Mammary microvascular endothelial cell (primary cell): ENCODE data around the gene PPFIBP1. TPM values are rescaled to one million over a fixed set of nuclear protein-coding genes. Genes with fewer than 3 reads are reported as not detected.

ENCODE experiments used
- total RNA-seq: library from RNA; depleted of rRNA; stranded (reverse); fragments of >200 nt; gene quantifications from 2 replicates; pipeline ENCODE4 v1.2.3, GENCODE V29; 2015

PPFIBP1 gene
- 99.8 and 110 TPM in 2 replicates for total RNA-seq

DNA sequence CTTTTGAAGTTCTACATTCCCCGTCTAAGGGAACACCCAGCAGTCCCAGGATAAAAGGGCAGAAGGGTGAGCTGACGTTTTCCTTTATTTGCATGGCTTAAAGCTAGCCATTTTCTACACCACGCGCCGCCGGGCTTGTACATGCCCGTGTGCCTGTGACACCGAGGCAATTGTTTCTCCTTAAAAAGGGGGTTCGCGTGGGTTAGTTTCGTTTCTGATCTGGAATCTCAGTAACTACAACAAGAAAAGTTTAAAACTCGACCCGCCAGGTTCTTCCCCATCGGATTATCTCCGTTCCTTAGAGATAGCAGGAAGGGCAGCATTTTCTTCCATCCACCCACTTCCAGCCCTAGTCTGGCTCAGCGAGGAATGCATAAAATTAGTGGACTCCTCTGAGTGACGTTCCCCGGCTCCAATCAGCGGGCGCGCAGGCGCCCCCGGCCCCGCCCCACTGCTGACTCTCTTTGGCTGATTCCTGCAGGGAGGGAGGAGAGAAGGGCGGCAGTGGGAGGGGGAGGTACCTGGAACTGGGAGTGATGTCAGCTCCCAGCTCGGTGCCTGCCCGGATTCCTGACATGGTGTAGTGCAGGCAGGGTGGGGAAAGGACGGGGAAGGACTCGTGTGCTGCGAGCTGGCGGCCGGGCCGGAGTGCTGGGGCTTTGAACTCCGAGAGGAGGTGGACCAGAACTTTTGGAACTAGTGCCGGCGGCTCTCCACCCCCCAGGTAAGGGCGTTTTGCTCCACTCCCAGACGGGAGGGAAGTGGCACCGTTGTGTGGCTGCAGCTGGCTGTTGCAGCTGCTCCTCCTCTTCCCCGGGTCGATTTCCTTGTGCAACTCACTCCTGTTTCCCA lies at the start of gene PPFIBP1:
Gene PPFIBP1 (plus strand): TSS at position 565 of the 852 bp plus-strand sequence. CDS start 109,191 bp downstream, outside the sequence.

DNA sequence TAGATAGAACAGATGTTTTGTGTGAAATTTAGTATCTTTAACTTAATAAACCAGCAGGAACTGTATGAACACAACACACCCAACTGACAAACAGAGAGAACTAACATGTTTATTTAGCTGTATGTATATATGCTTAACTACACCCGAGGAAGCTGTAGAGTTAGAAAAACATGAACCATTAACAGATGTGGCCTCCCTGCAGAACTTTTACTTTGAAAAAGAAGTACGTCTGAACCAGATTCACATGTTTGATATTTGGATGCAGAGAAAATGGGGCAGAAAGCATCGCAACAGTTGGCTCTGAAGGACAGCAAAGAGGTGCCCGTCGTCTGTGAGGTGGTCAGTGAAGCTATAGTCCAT lies 172.3 kb downstream of the PPFIBP1 start, which contains the start of gene REP15:
Gene REP15 (plus strand): TSS at position 155 of the 360 bp plus-strand sequence. CDS start 116 bp downstream, at position 271.

DNA sequence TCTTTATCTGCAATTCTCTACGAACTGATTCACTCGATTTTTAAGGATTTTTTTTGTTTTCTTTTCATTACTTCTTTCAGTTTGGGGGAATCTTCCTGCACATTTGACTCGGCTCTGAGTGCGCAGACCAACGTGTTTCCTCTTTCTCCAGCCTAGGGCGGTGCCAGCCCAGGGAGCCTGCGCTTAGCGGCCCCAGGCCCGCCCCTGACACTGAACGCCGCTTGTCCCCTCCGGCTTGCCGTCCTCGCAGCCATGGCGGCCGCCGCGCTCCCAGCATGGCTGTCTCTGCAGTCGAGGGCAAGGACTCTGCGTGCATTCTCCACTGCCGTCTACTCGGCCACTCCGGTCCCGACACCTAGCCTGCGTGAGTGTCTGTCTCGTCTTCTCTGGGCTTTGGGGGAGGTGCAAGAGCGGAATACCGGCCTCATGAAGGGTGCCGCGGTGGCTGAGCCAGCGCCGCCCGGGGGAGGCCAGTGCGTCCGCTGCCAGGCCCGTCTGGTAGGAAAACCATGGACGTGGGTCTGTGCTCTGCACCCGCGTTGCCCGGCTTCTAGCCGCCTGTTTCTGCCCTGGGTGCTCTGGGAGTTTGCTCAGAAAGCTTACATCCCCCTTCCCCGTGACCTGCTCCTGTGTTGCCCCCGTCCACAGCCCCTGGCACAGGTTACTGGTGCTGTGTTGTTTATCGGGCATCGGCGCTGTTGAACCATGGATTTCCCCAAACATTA lies 186.7 kb downstream of the PPFIBP1 start, which contains the start of gene MRPS35:
Gene MRPS35 (plus strand): TSS at position 241 of the 725 bp plus-strand sequence. CDS start 12 bp downstream, at position 253.

Other genes with a start within 250 kb of the PPFIBP1 start
- gene BMAL2, start 191.4 kb upstream of the PPFIBP1 start, total RNA-seq = 29.8 and 33.0 TPM in 2 replicates
- 0.13 TPM in 1 of 2 replicates, not detected in the other for gene SMCO2, start 77.5 kb upstream of the PPFIBP1 start, total RNA-seq
- 2.1 and 4.7 TPM in 2 replicates for gene REP15, start 172.2 kb downstream of the PPFIBP1 start, total RNA-seq
- 65.8 and 66.8 TPM in 2 replicates for gene MRPS35, start 186.6 kb downstream of the PPFIBP1 start, total RNA-seq